Esophagus squamous epithelium (tissue), 5 donors: Measurements from ENCODE around the gene KLHL17. TPM values are rescaled to one million over a fixed set of nuclear protein-coding genes. Genes with fewer than 3 reads are reported as not detected.

ENCODE experiments used
- DNase-seq: peaks from one replicate; lab custom pipeline; 2025; lab: John Stamatoyannopoulos, UW
- H3K27ac ChIP-seq, 4 donors: fragments of 200-600 bp; sonication (generic); one replicate each; pipeline ENCODE4 v1.5.1; 2016 to 2019; ENCODE audit warnings: mild to moderate bottlenecking in 1 of 4
- H3K27me3 ChIP-seq, 4 donors: fragments of 200-600 bp; sonication (generic); 1 replicate in 3 of 4; 2 replicates in 1 of 4; pipeline versions ENCODE4 v1.5.1 to v1.6.0; 2017 to 2021; ENCODE audit warnings: antibody characterized with exemption in 1 of 4
- H3K36me3 ChIP-seq, 3 donors: fragments of 200-600 bp; sonication (generic); one replicate each; pipeline ENCODE4 v1.5.1; 2016 to 2019
- H3K4me1 ChIP-seq, 3 donors: fragments of 200-600 bp; sonication (generic); one replicate each; pipeline ENCODE4 v1.5.1; 2017 to 2019
- H3K4me3 ChIP-seq, 4 donors: fragments of 200-600 bp; sonication (generic); 1 replicate in 3 of 4; 2 replicates in 1 of 4; pipeline ENCODE4 v1.5.1; 2016 to 2019; ENCODE audit warnings: mild to moderate bottlenecking in 2 of 4, moderate library complexity in 1 of 4
- H3K9me3 ChIP-seq, 3 donors: fragments of 200-600 bp; sonication (generic); one replicate each; pipeline ENCODE4 v1.5.1; 2016 to 2019
- POLR2A ChIP-seq, 4 donors: fragments of 450-650 bp; IDR thresholded peaks; one replicate each; pipeline ENCODE4 v1.6.1; 2017; ENCODE audit warnings: antibody characterized with exemption in 4 of 4, mild to moderate bottlenecking in 4 of 4, moderate library complexity in 3 of 4
- WGBS, 2 donors: methylation state at CpG; one replicate each; pipeline ENCODE4 v1.1.5; 2018; 5-methylcytosine and 5-hydroxymethylcytosine counted together
- intact Hi-C: fragments of 100-400 bp; cut with DNase I; formaldehyde crosslinking; loops from one replicate; pipeline ENCODE4 v1.15.0; 2022
- total RNA-seq, 4 donors: library from RNA; depleted of rRNA; stranded (reverse); fragments of >200 nt; gene quantifications; one replicate each; pipeline ENCODE4 v1.1.0, GENCODE V29; 2016
- TF ChIP-seq, protein P1 (sequence below), 6 experiments: fragments of 450-650 bp in 4 of 6; fragments of 200-600 bp in 2 of 6; sonication (generic) in 2 of 6; IDR thresholded peaks; one replicate each; pipeline ENCODE4 v1.5.1; 2016 to 2019; ENCODE audit warnings: antibody characterized with exemption in 6 of 6, mild to moderate bottlenecking in 4 of 6, moderate library complexity in 4 of 6
- donor health status: DM: yes; HTN: yes; CAD: no.

Gene KLHL17
- total RNA-seq, 4 donors from 2014 or later, result 8.7 to 13.8 (median 10.3) TPM

DNA sequence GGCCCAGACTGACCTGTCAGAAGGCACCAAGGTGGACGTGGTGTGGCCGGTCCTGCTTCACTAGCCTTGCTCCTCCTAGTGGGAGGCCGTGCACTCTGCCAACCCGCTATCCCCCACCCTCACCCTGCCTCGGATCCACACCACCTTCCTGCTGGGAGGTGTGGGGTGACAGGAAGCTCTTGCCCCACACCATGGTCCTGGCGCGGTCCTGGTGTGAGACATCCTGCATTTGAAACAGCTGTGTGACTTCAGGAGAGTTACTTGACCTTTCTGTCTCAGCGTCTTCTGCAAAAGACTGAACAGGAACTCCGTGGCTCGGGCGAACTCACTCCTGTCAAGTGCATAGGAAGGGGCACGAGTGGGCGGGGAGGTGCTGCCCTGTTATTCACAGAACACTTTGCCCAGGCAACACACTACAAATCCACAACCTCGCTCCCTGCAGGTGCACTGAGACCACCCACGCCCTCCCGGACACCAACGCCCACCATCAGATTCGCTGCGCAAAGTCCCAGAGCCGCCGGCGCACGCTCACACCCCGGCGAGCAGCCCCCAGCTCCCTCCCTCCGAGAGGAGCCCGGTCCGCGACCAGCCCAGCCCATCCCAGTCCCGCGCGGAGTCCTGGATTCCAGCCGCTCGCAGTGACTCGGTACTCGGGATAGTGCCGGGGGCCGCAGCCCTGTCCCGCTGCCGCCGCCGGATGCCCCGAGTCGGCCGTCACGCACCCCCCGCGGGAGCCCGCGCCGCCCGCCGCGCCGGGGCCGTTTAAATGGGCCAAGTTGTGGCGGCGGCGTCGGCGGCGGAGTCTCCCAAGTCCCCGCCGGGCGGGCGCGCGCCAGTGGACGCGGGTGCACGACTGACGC is 37.0 kb upstream of the KLHL17 start, which contains the start of gene SAMD11:
SAMD11 (plus strand) TSS at position 793 of the 860 bp plus-strand sequence. CDS start 509 bp downstream, outside the sequence.
- Histone ChIP-seq H3K4me3 (peak within 1 kb of the TSS; percentile 30 to 71 (median 50)), H3K36me3 (no peaks in the 10 kb centered on the region), H3K4me1 (peaks cover 31 to 62% (median 45%) of the 10 kb centered on the region in 3 donors), H3K27me3 (peaks cover 24 to 100% (median 35%) of the 10 kb centered on the region in 4 donors), H3K27ac (no peak within 1 kb of the TSS), H3K9me3 (no peaks in the 10 kb centered on the region)
- TF ChIP-seq, protein P1, sequence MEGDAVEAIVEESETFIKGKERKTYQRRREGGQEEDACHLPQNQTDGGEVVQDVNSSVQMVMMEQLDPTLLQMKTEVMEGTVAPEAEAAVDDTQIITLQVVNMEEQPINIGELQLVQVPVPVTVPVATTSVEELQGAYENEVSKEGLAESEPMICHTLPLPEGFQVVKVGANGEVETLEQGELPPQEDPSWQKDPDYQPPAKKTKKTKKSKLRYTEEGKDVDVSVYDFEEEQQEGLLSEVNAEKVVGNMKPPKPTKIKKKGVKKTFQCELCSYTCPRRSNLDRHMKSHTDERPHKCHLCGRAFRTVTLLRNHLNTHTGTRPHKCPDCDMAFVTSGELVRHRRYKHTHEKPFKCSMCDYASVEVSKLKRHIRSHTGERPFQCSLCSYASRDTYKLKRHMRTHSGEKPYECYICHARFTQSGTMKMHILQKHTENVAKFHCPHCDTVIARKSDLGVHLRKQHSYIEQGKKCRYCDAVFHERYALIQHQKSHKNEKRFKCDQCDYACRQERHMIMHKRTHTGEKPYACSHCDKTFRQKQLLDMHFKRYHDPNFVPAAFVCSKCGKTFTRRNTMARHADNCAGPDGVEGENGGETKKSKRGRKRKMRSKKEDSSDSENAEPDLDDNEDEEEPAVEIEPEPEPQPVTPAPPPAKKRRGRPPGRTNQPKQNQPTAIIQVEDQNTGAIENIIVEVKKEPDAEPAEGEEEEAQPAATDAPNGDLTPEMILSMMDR (IDR thresholded peaks at IDR 0.05), result no peak
- TF ChIP-seq POLR2A (IDR thresholded peaks at IDR 0.05), result no peak
- intact Hi-C loops, result no loop called here
- DNase-seq, result no peak
- WGBS, 2 donors, result 2 to 13% methylated on average over 6 to 7 of the region's 72 CpGs

DNA sequence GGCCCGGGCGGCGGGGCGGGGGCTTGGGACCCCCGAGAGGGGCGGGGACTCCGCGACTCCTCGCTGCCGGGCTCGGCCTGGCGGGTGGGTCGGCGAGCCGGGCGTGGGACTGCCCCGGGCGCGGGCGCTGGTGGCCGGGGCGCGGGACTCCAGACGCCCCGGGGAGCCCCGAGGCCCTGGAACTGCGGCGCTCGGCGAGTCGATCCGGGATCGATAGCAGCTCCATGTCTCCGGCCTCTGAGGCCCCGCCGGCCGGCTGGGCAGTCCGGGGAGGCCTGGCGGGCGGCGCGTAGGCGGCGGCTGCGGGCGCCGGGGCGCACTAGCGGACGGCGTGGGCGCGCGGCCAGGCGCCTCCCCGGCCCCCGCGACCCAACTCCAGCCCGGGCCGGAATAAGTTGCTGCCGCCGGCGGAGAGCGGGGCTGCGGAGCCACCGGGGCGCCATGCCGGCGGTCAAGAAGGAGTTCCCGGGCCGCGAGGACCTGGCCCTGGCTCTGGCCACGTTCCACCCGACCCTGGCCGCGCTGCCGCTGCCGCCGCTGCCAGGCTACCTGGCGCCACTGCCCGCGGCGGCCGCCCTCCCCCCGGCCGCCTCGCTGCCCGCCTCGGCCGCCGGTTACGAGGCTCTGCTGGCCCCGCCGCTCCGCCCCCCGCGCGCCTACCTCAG is 36.3 kb upstream of the KLHL17 start:
- intact Hi-C loops, result no loop called here

DNA sequence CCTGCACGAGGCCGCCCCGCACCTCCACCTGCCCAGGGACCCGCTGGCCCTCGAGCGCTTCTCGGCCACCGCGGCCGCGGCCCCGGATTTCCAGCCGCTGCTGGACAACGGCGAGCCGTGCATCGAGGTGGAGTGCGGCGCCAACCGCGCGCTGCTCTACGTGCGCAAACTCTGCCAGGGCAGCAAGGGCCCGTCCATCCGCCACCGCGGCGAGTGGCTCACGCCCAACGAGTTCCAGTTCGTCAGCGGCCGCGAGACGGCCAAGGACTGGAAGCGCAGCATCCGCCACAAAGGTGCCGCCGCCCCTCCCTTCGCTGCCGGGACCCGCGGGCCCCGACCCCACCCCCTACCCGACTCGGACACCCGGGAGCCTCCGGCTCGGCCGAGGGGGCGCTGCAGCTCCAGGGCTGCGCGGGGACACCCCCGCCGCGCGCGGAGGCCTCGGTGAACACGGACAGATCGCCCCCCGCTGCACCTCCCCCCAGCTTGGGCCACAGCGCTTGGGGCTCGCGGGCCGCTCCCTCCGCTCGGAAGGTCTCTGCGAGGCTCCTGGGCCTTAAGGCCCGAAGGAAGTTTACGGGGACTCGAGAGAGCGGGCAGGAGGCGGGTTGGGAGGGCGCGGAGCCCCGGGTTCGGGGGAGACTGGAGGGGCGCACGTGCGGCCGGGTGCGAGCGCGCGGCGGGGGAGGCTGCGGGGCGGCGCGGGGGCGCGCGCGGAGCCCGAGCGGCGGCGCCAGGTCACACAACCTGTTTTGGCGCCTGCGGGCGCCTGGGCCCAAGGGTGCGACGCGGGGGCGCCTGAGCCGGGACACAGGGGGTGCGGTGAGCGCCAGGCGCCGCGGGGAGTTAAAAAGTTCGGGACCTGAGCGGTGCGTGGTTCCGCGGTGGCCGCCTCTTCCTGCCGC is 35.5 kb upstream of the KLHL17 start:
- peaks cover 24 to 100% (median 27%) of the 10 kb centered on the region in 4 donors for H3K27me3 ChIP-seq
- peak overlapping the region; percentile 30 to 71 (median 50) for H3K4me3 ChIP-seq
- TF ChIP-seq POLR2A (IDR thresholded peaks at IDR 0.05), result no peak
- TF ChIP-seq, protein P1 (IDR thresholded peaks at IDR 0.05), result no peak
- no peaks in the 10 kb centered on the region for H3K9me3 ChIP-seq
- intact Hi-C loops, result no loop called here
- H3K27ac ChIP-seq, result peak overlapping the region in 1 of 4 donors; percentile 48
- 3% methylated on average over 21 of the region's 120 CpGs; no CpG with 5 or more reads in 1 of the 2 donors for WGBS, 2 donors
- no peaks in the 10 kb centered on the region for H3K36me3 ChIP-seq
- no peak for DNase-seq
- H3K4me1 ChIP-seq, result peaks cover 31 to 68% (median 45%) of the 10 kb centered on the region in 3 donors

More for the DNA sequence above, 36.3 kb upstream of the KLHL17 start:
- H3K4me3 ChIP-seq, result peak overlapping the region; percentile 30 to 71 (median 50)
- TF ChIP-seq POLR2A (IDR thresholded peaks at IDR 0.05), result no peak
- TF ChIP-seq, protein P1 (IDR thresholded peaks at IDR 0.05), result no peak
- H3K27me3 ChIP-seq, result peaks cover 26 to 100% (median 32%) of the 10 kb centered on the region in 4 donors
- H3K9me3 ChIP-seq, result no peaks in the 10 kb centered on the region
- no peak overlapping the region for H3K27ac ChIP-seq
- WGBS, 2 donors, result 11% methylated on average over 7 of the region's 98 CpGs; no CpG with 5 or more reads in 1 of the 2 donors
- peaks cover 31 to 68% (median 45%) of the 10 kb centered on the region in 3 donors for H3K4me1 ChIP-seq
- no peak for DNase-seq
- H3K36me3 ChIP-seq, result no peaks in the 10 kb centered on the region

DNA sequence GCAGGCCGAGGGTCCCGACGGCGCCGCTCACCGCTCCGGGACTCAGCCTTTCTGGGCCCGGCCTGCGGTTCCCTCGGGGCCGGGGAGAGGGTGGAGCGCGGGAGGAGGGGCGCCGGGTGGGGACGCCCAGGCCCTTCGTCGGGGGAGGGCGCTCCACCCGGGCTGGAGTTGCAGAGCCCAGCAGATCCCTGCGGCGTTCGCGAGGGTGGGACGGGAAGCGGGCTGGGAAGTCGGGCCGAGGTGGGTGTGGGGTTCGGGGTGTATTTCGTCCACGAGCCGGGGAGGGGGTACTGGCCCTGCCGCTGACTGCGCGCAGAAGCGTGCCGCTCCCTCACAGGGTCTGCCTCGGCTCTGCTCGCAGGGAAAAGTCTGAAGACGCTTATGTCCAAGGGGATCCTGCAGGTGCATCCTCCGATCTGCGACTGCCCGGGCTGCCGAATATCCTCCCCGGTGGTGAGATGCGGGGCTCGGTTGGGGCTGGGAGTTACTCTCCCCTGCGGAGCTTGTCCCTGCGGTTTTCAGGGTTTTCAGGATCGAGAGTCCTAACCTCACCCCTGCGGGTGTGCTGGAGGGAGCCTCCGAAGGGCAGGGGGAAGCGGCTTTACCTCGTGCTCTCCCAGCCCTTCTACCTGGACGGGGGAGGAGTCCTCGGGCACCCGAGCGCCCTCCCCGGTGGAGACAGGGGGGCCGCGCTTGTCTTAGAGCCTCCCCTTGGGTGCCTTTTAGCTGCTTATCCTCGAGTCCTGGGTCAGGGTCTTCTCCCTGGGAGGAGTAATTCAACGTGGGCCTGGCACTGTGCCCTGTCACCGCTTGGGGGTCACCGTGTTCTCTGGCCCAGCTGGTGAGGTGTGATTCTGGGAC is 34.6 kb upstream of the KLHL17 start:
- DNase-seq, result no peak
- Histone ChIP-seq H3K27me3 (peaks cover 20 to 100% (median 26%) of the 10 kb centered on the region in 4 donors), H3K36me3 (no peaks in the 10 kb centered on the region), H3K4me1 (peaks cover 23 to 59% (median 37%) of the 10 kb centered on the region in 3 donors), H3K4me3 (peak overlapping the region in 3 of 4 donors; percentile 43 to 71 (median 56)), H3K9me3 (no peaks in the 10 kb centered on the region), H3K27ac (no peak overlapping the region)
- intact Hi-C loops, result no loop called here
- TF ChIP-seq, protein P1 (IDR thresholded peaks at IDR 0.05), result no peak
- no peak for TF ChIP-seq POLR2A (IDR thresholded peaks at IDR 0.05)
- 10% methylated on average over 2 of the region's 65 CpGs; no CpG with 5 or more reads in 1 of the 2 donors for WGBS, 2 donors
